Erythroblast (primary cell): ENCODE data around the gene SOD2.

ENCODE experiments used
- GATA1 ChIP-seq: IDR thresholded peaks from 2 replicates; pipeline ENCODE4 v1.6.1; 2011; ENCODE audit warnings: low read depth, mild to moderate bottlenecking, control low read depth, low read length, moderate library complexity
- POLR2A ChIP-seq: IDR thresholded peaks from 2 replicates; pipeline ENCODE4 v1.6.1; 2011; ENCODE audit warnings: mild to moderate bottlenecking, low read length

- no peak for TF ChIP-seq POLR2A
- no peak for TF ChIP-seq GATA1
Observed at GRCh38 chr6:159693894-159694545, 979 bp upstream of the SOD2 start.
